ENCODE data around the gene CDH19.

DNA sequence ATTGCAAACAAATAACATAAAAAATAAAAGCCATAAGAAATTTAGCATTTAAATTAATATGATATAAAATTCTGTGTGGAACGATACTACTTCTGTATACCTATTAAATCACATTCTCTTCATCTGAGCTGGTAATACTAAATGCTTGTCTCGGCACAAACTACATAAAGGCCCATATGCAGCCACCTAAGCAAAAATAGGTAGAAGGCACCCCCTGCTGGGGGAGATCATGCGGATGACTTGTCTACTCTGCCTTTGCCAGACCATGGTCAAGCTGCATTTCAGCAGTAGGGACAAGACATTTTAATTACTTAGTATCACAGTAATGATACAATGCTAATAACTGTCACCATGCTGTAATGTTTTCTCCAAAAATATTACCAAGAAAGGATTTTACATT is 108.0 kb downstream of the CDH19 start:
- TF ChIP-seq, protein P1, sequence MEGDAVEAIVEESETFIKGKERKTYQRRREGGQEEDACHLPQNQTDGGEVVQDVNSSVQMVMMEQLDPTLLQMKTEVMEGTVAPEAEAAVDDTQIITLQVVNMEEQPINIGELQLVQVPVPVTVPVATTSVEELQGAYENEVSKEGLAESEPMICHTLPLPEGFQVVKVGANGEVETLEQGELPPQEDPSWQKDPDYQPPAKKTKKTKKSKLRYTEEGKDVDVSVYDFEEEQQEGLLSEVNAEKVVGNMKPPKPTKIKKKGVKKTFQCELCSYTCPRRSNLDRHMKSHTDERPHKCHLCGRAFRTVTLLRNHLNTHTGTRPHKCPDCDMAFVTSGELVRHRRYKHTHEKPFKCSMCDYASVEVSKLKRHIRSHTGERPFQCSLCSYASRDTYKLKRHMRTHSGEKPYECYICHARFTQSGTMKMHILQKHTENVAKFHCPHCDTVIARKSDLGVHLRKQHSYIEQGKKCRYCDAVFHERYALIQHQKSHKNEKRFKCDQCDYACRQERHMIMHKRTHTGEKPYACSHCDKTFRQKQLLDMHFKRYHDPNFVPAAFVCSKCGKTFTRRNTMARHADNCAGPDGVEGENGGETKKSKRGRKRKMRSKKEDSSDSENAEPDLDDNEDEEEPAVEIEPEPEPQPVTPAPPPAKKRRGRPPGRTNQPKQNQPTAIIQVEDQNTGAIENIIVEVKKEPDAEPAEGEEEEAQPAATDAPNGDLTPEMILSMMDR (IDR thresholded peaks at IDR 0.05) = no peak
- no peak for TF ChIP-seq POLR2A (IDR thresholded peaks at IDR 0.05)

Measured in lower leg skin (tissue), 3 donors.